Stomach (tissue), 4 donors: ENCODE results near the gene PIK3R6.

Source experiments
- CTCF ChIP-seq, 7 experiments: fragments of 450-650 bp in 4 of 7; fragments of 200-600 bp in 3 of 7; sonication (generic) in 3 of 7; IDR thresholded peaks; one replicate each; pipeline ENCODE4 v1.5.1; 2016 to 2019; ENCODE audit warnings: antibody characterized with exemption in 7 of 7, control low read depth in 2 of 7, mild to moderate bottlenecking in 1 of 7
- EP300 ChIP-seq: sonication (generic); formaldehyde crosslinking; IDR thresholded peaks from one replicate; pipeline ENCODE4 v1.6.1; 2017; ENCODE audit warnings: antibody characterized with exemption
- POLR2A ChIP-seq, 4 donors: fragments of 450-650 bp; IDR thresholded peaks; one replicate each; pipeline ENCODE4 v1.6.1; 2016; ENCODE audit warnings: antibody characterized with exemption in 4 of 4, control low read depth in 2 of 4, mild to moderate bottlenecking in 1 of 4, moderate library complexity in 1 of 4
- POLR2AphosphoS5 ChIP-seq, 3 donors: sonication (generic); formaldehyde crosslinking; IDR thresholded peaks; one replicate each; pipeline ENCODE4 v1.6.1; 2016; ENCODE audit warnings: antibody characterized with exemption in 3 of 3

DNA sequence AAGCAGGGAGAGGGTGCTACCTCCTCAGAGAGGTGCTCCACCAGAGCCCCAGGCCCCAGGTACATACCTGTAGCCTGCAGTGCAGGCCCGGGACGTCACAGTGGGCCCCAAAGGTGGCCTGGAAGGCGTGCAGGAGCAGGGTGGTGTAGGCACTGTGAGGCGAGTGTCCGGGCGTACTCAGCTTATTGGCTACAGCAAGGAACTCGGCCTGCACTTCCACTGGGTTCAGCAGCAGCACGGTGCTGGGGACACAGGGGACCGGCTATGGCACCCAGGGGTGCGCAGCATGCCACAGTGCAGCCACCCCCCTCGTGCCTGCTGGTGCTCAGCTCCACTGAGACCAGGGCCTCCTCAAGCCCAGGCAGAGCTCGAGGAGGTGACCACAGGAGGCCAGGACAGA is 23.2 kb upstream of the PIK3R6 start:
- no peak for TF ChIP-seq POLR2A (IDR thresholded peaks at IDR 0.05)
- no peak for TF ChIP-seq CTCF (IDR thresholded peaks at IDR 0.05)
- no peak for TF ChIP-seq EP300
- no peak for TF ChIP-seq POLR2AphosphoS5 (IDR thresholded peaks at IDR 0.05)
